Measurements from ENCODE around the gene TMEM100.

Gene TMEM100

DNA sequence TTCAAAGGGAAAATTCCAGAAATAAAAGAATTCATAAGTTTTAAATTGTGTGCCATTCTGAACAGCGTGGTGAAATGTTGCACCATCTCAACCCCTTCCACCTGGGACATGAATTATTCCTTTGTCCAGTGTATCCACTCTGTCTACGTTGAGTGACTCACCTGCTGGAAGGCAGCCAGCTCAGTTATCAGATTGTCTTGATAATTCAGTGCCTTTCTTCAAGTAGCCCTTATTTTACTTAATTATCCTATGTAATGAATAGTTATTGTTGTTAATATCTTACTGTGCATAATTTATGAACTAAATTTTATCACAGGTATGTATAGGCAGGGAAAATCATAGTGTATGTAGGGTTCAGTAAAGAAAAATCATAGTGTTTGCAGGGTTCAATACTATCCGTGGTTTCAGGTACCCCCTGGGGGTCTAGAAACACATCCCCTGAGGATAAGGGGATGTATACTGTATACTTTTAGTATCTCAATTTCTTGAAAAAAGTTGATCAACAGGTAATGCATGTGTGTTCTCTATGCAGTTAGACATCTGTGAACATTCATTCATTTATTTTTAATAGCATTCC lies 20.5 kb upstream of the TMEM100 start:
- no peak for DNase-seq

DNA sequence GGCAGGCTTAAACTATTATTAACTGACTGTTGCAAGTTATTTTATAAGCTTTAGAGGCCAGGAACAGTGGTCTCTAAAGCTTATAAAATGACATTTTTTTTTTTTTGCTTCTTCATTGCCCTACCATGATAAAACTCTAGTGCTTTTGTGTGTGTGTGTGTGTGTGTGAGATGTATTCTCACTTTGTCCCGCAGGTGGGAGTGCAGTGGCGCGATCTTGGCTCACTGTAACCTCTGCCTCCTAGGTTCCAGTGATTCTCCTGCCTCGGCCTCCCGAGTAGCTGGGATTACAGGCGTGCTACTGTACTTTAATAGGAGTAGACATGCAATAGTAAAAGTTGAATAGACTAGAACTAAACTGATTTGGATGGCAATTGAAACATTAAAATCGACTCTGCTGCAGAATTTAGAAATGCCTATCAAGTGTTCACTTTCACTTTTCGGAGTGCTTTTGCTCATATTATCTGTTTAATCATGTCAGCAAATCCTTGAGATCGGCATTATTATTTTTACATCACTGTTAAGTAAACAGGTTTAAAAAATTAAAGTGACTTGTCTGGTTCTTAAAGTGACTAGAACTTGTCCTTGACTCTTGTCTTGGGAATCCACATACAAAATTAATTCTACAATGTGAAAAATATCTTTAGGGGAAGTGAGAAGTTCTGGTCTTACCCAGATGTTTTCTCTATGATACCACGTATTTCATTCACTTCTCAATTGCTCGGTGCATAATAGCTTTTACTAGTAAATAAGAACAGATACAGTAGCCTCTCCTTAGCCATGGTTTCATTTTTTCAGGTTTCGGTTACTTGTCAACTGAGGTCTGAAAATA lies 19.8 kb upstream of the TMEM100 start:
- DNase-seq = no peak

DNA sequence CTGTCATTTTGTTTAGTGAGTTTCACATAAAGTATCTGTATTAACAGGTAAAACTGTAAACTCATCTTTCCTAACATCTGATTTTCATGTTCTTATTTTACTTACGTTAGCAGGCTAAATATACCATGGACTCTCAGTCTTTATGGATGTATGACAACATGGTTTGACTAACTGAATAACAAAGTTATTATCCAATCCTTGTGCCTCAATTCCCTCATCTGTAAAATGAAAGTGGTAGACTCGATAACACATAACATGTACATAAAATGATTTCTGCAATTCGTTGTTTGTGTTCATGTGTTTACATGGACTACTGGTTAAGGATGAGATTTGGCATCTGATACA lies 18.7 kb upstream of the TMEM100 start:
- DNase-seq = no peak

DNA sequence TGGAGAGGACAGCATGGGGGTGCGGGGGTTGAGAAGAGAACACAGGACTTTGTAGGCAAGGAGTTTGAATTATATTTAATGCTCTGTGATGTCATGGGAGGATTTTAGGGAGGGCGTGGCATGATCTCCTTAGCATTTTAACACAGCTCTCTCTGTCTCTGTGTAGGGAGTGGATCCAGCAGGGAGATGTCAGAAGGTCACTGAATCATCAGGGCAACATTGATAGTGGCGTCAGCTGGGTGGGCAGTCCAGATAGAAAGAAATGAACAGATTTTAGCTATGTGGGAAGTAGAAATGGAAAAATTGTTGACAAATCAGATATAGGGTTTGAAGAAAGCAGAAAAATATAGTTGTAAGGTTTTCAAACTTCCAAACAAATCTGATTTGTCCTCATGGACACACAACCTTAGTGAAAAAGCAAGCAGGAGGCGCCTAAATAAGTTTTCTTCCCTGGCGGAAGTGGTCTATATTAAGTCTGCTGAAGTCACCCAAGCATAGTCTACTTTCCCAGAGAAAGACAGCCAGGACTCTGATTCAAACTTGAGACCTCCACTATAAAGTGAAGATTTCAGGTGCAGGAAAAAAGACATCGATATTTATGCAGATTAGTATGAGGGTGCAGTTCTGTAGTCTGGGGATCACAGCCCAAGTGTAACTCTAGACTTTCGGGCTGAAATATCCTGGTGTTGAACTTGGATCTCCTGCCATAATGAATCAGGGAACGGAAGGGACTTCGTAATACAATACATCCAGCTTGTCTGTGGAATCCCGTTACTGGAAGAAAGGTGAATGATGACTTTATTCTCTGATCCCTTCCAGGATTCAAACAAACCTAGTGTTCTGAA lies 18.1 kb upstream of the TMEM100 start:
- no peak for DNase-seq

DNA sequence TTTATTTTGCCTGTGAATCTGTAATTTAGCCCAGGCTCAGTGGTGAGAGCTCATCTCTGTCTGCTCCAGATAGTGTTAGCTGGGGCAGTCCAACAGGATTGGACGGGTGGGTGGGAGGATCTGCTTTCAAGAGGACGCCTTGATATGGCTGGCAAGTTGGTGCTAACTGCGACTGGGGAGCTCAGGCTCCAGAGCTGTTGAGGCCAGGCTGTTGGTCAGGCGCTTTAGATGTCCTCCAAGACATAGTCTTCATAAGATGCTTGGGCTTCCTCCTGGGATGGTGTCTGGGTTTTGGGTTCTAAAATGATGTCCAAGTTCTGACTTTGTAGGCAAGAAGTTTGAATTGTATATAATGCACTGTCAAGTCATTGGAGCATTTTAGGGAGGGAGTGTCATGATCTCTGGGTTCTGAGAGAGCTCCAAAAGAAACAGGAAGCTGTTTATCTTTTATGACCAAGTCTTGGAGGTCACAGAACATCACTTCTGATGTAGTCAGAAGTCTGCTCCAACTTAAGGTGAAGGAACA lies 15.4 kb upstream of the TMEM100 start:
- no peak for DNase-seq

DNA sequence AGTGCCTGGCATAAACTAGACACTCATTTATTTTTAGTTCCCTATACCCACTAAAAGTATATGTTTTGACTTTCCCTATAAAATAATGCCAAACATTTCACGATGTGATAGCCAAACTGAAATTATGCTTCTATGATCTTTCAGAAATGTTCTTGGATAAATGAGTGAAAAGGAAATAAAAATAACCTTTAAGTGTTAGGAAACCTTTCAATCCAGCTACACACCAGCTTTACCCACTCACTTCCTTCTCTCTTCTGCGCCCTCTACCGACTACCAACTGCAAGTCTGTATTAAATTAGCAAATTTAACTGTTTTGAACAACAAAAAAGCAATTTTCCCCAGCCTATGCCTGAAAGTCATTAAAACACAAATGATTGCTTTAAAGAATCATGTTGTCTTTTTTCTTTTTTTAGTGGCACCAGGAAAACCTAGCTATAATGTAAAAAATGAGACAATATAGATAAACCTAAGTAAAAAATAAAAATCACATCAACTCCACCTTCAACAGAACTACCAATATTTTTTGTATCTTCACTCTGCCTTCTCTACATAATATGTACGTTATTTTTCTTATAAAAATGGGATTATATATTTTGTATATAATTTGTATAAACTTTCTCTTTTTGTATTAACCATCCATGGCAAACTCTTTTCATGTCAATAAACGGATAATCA lies 13.2 kb upstream of the TMEM100 start:
- peak; percentile 62 for DNase-seq

DNA sequence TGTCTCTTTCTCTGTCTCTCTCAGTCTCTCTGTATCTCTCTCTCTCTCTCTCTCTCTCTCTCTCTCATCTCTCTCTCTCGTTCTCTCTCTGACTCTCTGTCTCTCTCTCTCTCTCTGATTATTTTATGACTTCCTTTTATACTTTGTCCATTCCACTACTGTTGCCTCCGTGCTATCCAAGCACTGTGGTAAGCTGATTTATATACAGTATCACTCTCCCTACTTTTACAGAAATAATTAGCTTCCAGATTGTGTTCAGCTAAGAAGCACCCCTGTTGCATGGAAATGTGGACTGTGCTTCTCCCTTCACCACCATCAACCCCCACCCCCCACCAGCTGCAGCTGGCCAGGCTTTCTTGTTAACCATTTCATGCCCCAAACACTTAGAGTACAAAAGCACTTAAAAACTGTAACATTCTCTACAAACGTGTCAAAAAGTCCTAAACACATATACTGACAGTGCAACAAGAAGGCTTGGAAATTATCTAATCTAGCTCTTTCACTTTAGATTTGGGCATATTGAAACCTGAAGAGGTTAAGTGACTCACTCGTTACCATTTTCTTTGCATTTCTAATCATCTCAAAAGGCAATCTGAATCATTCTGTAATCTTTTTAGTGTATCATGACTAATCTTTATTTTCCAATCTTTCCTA lies 11.6 kb upstream of the TMEM100 start:
- no peak for DNase-seq

DNA sequence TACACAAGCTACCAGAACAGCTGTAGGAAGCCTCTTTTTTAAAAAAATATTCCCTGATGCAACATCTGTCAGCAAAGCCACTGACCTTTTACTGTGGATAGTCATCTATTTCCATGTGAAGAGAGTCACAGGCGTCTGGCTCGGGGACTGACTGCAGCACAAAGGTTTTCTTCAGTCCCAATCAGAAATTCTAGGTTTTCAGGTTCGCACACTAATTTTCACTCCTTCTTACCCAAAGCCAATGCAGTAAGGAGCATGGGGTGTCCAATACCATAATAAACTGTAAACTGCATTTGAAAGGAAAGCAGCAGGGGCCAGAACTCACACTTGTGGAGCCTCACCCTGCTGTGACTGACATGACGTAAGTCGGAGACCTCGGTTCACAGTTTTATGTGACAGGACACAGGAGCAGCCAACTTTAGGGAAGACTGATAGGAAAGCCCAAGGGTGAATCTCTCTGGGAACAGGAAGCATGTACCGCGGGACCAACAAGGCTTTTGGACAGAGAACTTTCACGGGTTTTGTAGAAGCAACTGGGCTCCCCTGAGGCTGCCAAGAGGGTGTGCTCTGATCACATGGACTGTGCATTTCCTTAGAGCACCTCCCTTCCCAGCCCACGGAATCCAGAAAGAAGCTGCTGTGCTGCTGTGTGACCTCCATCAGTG lies 9.1 kb upstream of the TMEM100 start:
- no peak for DNase-seq

DNA sequence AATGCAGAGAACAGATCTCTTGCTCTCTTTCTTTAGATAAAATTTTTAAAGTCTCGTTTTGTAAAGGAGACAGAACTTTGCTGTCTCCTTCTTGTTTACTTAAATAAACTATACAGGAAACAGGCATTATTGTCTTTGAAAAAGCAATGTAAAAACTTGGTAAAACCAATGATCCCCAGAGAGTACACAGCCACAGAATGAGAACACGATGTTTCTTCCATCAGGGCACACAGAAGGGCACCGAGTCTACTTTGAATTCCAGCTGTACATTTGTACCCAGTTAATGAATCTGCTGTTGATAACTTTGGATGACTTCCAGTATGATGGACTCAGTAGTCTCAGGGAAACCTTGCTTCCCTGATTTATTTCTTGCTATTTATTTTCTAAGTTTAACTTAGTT lies 8.1 kb upstream of the TMEM100 start:
- no peak for DNase-seq

DNA sequence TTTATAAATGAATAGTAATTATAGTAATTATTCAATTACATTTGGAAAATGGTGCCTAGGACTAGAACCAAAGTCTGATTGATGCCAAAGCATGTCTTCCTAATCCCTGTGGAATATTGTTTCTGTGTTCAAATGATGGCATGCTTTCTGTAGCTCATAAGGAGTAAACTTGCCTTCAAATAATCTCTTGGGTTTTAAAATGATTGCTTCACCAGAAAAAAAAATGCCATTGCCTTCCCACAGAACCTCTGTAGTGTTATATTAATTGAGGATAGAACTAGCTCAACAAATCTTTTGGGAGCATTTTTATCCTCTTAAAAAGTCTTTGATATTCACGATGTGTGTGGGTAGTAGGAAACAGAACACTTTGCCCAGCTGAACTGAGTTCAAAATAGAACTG lies 7.7 kb upstream of the TMEM100 start:
- DNase-seq = no peak

DNA sequence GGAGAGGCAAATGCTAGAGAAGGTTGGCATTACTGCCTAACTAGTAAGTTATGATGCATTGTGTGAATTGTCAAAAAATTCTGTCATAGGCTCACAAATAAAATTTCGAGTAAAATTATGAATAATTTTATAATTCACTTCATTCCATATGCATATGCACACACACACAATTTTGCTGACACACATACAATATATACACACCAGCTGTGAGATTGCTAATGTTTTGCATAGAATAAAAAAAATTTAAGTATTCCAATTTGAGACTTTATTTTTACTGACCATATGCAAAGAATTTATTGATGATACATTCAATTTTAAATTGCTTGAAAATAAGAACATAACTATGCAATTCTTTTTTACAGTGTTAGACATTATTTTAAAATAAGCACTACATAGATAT lies 6.8 kb upstream of the TMEM100 start:
- no peak for DNase-seq

DNA sequence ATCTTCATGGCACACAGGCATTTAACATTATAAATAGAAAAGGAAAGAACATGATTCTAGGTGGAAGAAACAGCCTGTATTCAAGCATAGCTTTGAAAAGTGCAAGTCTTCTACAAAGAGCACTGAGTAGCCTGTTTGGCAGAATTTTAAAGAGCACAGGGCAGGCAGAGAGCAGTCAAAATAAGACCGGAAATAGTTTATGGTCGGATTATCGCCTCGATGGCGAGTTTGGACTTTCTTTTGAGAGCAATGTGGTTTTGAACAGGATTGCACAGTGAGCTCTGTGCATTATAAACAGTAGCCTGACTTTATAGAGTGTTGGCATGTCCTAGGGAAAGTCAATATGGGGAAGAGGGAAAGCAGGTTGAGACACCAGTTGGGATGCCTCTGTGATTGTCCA lies 6.2 kb upstream of the TMEM100 start:
- DNase-seq = no peak

DNA sequence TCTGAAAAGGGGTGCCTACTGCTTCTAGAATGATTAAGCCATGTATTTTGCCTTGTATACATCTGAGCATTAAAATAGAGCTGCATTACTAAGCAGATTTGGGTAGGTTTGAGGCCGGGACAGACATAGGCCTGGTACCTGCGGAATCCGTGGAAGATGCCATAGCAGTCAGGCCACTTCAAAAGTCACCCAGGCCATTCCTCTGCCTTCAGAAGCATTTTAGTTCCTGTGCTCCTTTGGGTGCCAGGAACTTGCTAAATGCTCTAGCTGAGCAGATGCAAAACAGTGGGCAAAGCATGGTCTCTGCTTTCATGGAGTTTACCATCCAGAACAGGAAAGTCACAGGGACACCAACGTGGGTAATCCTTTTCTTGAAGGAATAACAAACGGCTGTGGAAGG lies 5.7 kb upstream of the TMEM100 start:
- no peak for DNase-seq

DNA sequence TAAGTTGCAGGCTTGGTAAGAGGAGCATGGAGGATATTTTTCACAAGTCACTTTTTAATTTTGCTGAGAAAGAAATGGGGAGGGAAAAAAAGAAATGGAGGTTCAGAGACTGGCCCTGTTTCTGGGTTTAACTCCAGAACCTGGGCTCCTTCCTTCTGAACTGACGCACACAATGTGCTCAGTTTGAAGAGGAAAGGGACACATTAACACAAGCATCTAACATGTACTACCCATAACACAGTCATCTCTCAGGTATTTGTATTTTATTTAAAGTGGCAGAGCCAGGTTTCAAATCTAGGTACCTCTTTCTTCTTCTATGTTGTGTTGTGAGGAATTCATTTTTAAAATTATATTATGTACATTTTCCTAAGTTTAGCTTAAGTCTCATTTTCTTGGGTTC lies 5.3 kb upstream of the TMEM100 start:
- no peak for DNase-seq

DNA sequence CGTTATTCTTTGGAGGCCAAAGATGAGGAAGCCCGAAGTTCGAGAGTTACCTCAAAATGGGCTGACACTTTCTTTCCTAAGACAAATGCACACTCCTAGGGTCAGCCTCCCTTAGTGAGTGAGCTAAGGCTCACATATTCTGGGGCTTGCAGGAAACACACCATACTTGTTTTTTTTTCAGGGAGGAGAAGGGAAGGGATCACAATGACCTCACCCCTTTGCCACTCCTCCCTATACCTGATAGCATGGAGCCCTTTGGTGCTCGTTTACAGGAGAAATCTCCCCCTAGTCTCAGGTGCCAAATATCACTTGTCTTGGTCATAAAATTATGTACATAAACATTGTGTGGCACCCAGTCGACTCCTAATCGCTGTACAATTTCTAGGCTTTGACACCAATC lies 4.6 kb upstream of the TMEM100 start:
- DNase-seq = no peak

DNA sequence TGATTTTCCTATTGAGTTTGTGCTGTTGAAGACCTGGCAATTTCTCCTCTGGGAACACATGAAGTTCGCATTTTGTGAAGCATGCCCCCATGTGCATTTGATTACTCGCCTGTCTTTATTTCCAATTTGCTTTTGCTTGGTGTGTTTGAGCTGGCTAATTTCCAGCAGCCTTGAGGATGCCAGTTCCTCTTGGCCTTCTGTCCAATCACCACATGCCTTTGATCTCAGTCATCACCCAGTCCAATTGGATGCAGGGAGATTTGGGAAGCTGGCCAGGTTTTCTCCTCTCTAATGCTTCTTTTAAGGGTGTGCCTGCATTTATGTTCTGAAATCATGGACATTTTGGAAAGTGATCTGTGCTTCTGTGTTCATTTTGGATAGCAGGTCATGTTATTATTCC lies 3.8 kb upstream of the TMEM100 start:
- no peak for DNase-seq

DNA sequence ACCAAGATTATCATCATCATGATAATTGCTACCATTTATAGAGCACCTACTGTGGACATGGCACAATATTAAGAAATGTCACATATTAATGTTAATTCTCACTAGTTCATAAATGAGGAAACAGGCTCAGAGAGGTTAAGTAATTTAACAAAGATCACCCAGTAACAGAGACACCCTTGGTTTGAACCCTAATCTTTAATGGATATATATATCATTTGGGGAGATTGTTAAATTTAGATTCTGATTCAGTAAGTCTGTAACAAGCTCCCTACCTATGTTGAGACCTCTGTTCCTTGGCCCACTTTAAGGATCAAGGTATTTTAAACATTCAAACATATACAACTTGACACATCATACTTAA lies 804 bp upstream of the TMEM100 start:
- no peak for DNase-seq

DNA sequence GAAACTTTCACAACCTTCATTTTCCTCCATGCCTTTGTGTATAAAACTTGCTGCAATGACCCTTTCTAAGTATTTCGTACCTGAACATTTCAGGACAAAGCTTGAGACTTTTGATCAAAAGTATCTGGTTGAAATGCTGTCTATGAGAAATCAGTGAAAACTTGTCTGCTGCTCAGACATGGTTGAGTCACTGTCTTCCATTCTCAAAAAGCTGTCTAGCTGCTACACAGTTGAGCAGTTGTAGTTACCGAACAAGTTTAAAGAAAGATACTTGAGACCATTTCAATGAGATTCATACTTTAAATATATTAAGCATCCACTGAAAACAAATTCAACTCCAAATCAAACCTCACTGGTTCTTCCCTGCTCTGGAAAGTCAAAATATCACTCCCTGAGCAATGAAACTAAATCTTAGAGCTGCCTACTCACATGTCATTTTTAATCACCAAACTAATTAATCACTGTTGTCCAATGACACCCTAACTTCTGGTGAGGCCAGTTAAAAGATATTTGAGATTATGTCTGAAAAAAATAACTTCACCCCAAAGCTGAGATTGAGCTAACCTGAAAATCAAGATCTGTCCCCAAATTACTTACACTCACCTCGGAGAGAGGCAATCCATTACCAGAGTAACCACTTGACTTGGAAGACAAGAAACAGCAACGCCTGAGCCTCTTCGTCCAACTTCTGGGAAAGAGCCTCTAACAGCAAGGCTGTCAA lies 488 bp downstream of the TMEM100 start:
- DNase-seq = no peak

DNA sequence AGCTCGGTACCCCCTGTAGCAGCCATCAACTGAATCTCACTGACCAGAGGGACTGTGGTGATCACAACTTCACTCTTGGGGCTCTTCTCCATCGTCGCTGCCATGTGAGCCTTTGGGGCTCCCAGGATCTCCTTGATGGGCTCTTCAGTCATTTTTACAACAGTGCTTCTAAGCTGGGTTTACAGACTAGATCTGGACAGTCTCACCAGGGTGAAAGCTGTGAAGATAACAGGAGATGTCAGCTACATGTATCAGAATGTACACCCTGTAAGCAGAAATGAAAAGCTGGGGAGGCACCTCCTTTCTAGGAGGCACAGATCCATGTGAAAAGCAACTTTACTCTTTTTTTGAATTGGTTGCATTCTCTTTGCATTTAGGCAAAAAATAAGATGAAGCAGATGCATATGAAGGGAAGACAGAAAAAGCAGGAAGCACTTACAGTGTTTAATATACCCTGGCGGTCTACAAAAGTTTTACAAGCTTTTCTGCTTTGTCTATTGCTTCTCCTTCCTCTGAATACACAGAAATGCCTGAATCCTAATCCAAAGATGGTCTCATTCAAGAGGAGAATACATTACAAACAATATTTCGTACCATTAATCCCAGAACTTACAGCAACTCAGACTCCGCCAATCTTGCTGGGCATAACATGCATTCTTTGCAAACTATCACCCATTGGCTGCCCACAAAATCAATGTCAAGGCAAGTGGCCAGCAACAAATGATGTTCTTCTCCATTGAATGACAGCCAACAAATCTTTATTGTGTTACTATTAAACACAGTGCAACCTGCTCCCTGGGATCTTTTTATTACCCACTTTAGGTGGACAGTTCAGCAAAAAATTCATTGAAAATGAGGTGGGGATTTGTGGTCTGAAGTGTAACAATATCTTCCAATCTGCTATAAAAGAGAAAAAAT lies 1.5 kb downstream of the TMEM100 start:
- no peak for DNase-seq
